HG02623 (cell line): ENCODE results near the gene TTC31.
"Not testable (repeated sequence)": the region's sequence is repeated elsewhere in the genome, so short reads cannot be mapped to it uniquely, and the experiment has no call there.

Experiments used
- ATAC-seq: cut with Tn5 transposase; IDR thresholded peaks from one replicate; pipeline ENCODE4 v1.9.1; 2021; ENCODE audit warnings: moderate library complexity; ENCODE audit not compliant: unreplicated experiment

The TTC31 gene

GRCh38 chr2:74482801-74483674 is at the start of gene TTC31, which contains the start of gene CCDC142:
Gene TTC31 (plus strand): TSS chr2:74483081. CDS start chr2:74483096, 15 bp downstream.
Gene CCDC142 (minus strand): TSS chr2:74482998. CDS start chr2:74482837, 161 bp downstream.
- ATAC-seq, result peak; percentile 87

- ATAC-seq, result no peak
Measured at GRCh38 chr2:74436111-74436805, 46.6 kb upstream of the TTC31 start.

- ATAC-seq, result no peak
Measured at GRCh38 chr2:74436848-74437695, 45.8 kb upstream of the TTC31 start.

GRCh38 chr2:74438248-74438647 is 44.6 kb upstream of the TTC31 start:
- no peak for ATAC-seq

GRCh38 chr2:74439373-74439772 is 43.5 kb upstream of the TTC31 start:
- no peak for ATAC-seq

GRCh38 chr2:74439803-74440377 is 43.0 kb upstream of the TTC31 start:
- no peak for ATAC-seq

GRCh38 chr2:74440378-74441169 is 42.3 kb upstream of the TTC31 start:
- peak; percentile 82 for ATAC-seq

- no peak for ATAC-seq
Measured at GRCh38 chr2:74441170-74441689, 41.7 kb upstream of the TTC31 start.

- no peak for ATAC-seq
Measured at GRCh38 chr2:74441690-74442482, 41.0 kb upstream of the TTC31 start, which contains the start of gene RTKN. Gene RTKN (minus strand): TSS chr2:74441937. CDS start chr2:74441816, 121 bp downstream.

GRCh38 chr2:74442483-74443297 is 40.2 kb upstream of the TTC31 start:
- not testable (repeated sequence) for ATAC-seq

GRCh38 chr2:74444498-74445318 is 38.2 kb upstream of the TTC31 start:
- ATAC-seq, result no peak

GRCh38 chr2:74447230-74447999 is 35.5 kb upstream of the TTC31 start:
- ATAC-seq, result no peak

- ATAC-seq, result no peak
Measured at GRCh38 chr2:74448771-74449170, 34.1 kb upstream of the TTC31 start.

GRCh38 chr2:74450570-74451190 is 32.2 kb upstream of the TTC31 start:
- no peak for ATAC-seq

GRCh38 chr2:74454654-74455511 is 28.0 kb upstream of the TTC31 start, which contains the start of gene INO80B:
Gene INO80B (plus strand): TSS chr2:74455087. CDS start chr2:74455117, 30 bp downstream.
- ATAC-seq, result peak; percentile 36
